DND-41 (cell line): ENCODE results near the gene ZBTB6.

Experiments
- ATAC-seq: fragments of 200-7000 bp; cut with Tn5 transposase; 3 replicates; pipeline ENCODE4 v1.9.1; 2021; ENCODE audit warnings: low read depth; ENCODE audit not compliant: insufficient read depth
- DNase-seq: peaks from one replicate; pipeline ENCODE4 v3.0.0-alpha.2; 2020
- H2AFZ ChIP-seq: 2 replicates; pipeline ENCODE4 v1.6.0; 2012; ENCODE audit warnings: low read depth, low read length
- H3K27ac ChIP-seq: 2 replicates; pipeline ENCODE4 v1.5.1; 2012; ENCODE audit warnings: low read length, inconsistent platforms
- H3K27me3 ChIP-seq: fragments of 200-600 bp; sonication (generic); 2 replicates; pipeline ENCODE4 v1.6.0; 2012; ENCODE audit warnings: low read length, mild to moderate bottlenecking, inconsistent platforms; ENCODE audit not compliant: insufficient read depth, poor library complexity
- H3K36me3 ChIP-seq: 2 replicates; pipeline ENCODE4 v1.5.1; 2012; ENCODE audit warnings: low read length, inconsistent platforms; ENCODE audit not compliant: insufficient read depth
- H3K4me1 ChIP-seq: 2 replicates; pipeline ENCODE4 v1.5.1; 2012; ENCODE audit warnings: mild to moderate bottlenecking, low read length; ENCODE audit not compliant: insufficient read depth
- H3K4me2 ChIP-seq: 2 replicates; pipeline ENCODE4 v1.6.0; 2012; ENCODE audit warnings: mild to moderate bottlenecking, moderate library complexity, low read length, inconsistent platforms; ENCODE audit not compliant: insufficient read depth
- H3K4me3 ChIP-seq, 2 experiments: fragments of 200-600 bp in 1 of 2; shearing (Covaris generic) in 1 of 2; 2 replicates each; pipeline ENCODE4 v1.5.1; 2012 to 2016; ENCODE audit warnings: inconsistent platforms in 2 of 2, low read length in 2 of 2, mild to moderate bottlenecking in 2 of 2, low read depth in 1 of 2, moderate library complexity in 1 of 2
- H3K79me2 ChIP-seq: 2 replicates; pipeline ENCODE4 v1.6.0; 2012; ENCODE audit warnings: low read length, inconsistent platforms; ENCODE audit not compliant: insufficient read depth
- H3K9ac ChIP-seq: 2 replicates; pipeline ENCODE4 v1.6.0; 2012; ENCODE audit warnings: low read depth, mild to moderate bottlenecking, inconsistent platforms, low read length, moderate library complexity
- H3K9me3 ChIP-seq: 2 replicates; pipeline ENCODE4 v1.5.1; 2012; ENCODE audit warnings: low read length, moderate library complexity, mild to moderate bottlenecking, inconsistent platforms; ENCODE audit not compliant: insufficient read depth, severe bottlenecking
- H4K20me1 ChIP-seq: 2 replicates; pipeline ENCODE4 v1.6.0; 2012; ENCODE audit warnings: low read length; ENCODE audit not compliant: insufficient read depth
- EZH2 ChIP-seq: IDR thresholded peaks from 3 replicates; pipeline ENCODE4 v1.6.1; 2012; ENCODE audit warnings: borderline replicate concordance, low read depth, mild to moderate bottlenecking, moderate library complexity, low read length, inconsistent platforms; ENCODE audit not compliant: severe bottlenecking
- TF ChIP-seq, protein P1 (sequence below): IDR thresholded peaks from 2 replicates; pipeline ENCODE4 v1.5.1; 2012; ENCODE audit warnings: borderline replicate concordance, low read length, moderate library complexity, mild to moderate bottlenecking; ENCODE audit not compliant: poor library complexity, severe bottlenecking; ENCODE audit errors: extremely low read depth

ZBTB6 gene

DNA sequence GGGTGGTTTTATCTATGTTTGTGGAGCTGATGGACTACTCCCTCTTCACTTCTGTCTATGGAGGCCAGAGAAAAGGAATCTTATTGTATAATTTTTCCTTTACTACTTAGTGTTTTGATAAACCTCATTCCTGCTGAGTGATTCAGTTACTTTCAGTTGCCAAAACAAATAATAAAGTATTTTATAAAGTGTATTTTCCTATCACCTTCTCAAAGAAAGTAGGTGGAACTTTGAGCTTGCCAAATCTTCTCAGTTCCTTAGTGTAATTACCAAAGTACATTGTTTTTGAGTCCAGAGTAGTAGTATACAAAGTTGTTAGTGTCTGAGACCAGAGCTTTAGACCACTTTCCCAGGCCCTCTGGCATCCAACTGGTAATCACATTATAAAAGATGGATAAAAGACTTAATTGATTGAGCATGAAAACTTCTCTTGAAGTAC is 41.1 kb upstream of the ZBTB6 start:
- no peak overlapping the region for H3K4me2 ChIP-seq

DNA sequence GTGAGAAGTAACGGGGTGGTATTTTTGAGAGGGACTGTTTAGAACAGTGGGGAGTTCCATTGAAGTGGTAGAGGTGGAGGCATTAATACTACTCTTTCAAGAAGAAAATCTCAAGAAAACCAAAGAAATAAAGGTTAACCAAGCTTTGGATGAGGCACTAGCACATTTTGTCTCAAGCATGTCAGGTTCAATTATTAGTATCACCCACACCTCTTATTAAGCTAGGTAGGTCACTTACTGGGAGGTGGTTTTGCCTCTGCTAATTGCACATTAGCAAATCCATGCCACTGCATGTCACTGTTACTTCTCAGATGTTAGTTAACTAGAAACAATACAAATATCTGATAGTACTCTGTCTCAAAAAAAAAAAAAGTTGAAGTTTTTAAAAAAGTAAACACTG is 37.9 kb upstream of the ZBTB6 start:
- DNase-seq (no peak), ATAC-seq (no peak)
- H3K36me3 ChIP-seq = no peaks in the 10 kb centered on the region
- H3K9ac ChIP-seq = no peak overlapping the region
- H3K79me2 ChIP-seq = peaks cover 88% of the 10 kb centered on the region
- H3K4me1 ChIP-seq = no peaks in the 10 kb centered on the region
- no peak overlapping the region for H3K4me2 ChIP-seq
- peaks cover 8% of the 10 kb centered on the region; the same call in 1 of the 2 replicates for H4K20me1 ChIP-seq
- H2AFZ ChIP-seq = no peak overlapping the region
- H3K27ac ChIP-seq = no peak overlapping the region
- no peaks in the 10 kb centered on the region for H3K9me3 ChIP-seq
- TF ChIP-seq, protein P1, sequence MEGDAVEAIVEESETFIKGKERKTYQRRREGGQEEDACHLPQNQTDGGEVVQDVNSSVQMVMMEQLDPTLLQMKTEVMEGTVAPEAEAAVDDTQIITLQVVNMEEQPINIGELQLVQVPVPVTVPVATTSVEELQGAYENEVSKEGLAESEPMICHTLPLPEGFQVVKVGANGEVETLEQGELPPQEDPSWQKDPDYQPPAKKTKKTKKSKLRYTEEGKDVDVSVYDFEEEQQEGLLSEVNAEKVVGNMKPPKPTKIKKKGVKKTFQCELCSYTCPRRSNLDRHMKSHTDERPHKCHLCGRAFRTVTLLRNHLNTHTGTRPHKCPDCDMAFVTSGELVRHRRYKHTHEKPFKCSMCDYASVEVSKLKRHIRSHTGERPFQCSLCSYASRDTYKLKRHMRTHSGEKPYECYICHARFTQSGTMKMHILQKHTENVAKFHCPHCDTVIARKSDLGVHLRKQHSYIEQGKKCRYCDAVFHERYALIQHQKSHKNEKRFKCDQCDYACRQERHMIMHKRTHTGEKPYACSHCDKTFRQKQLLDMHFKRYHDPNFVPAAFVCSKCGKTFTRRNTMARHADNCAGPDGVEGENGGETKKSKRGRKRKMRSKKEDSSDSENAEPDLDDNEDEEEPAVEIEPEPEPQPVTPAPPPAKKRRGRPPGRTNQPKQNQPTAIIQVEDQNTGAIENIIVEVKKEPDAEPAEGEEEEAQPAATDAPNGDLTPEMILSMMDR = no peak
- no peak for TF ChIP-seq EZH2
- no peak overlapping the region for H3K4me3 ChIP-seq
- no peaks in the 10 kb centered on the region for H3K27me3 ChIP-seq

More for the DNA sequence above, 41.1 kb upstream of the ZBTB6 start:
- Histone ChIP-seq H3K79me2 (peaks cover 60% of the 10 kb centered on the region), H2AFZ (no peak overlapping the region), H4K20me1 (no peaks in the 10 kb centered on the region; the same call in 1 of the 2 replicates), H3K9ac (no peak overlapping the region), H3K4me1 (no peaks in the 10 kb centered on the region), H3K9me3 (no peaks in the 10 kb centered on the region), H3K27me3 (no peaks in the 10 kb centered on the region), H3K27ac (no peak overlapping the region), H3K4me3 (no peak overlapping the region), H3K36me3 (no peaks in the 10 kb centered on the region)
- TF ChIP-seq, protein P1 = no peak
- no peak for TF ChIP-seq EZH2
- ATAC-seq (no peak), DNase-seq (no peak)

GRCh38 chr9:122950263-122950662 is 37.1 kb upstream of the ZBTB6 start:
- DNase-seq = no peak
- peaks cover 8% of the 10 kb centered on the region; the same call in 1 of the 2 replicates for H4K20me1 ChIP-seq
- H3K9ac ChIP-seq = no peak overlapping the region
- no peak overlapping the region for H3K4me3 ChIP-seq
- H3K79me2 ChIP-seq = peaks cover 88% of the 10 kb centered on the region
- H2AFZ ChIP-seq = no peak overlapping the region
- no peaks in the 10 kb centered on the region for H3K9me3 ChIP-seq
- H3K27ac ChIP-seq = no peak overlapping the region
- peaks cover 3% of the 10 kb centered on the region; the same call in 1 of the 2 replicates for H3K4me1 ChIP-seq
- no peak overlapping the region for H3K4me2 ChIP-seq
- ATAC-seq = no peak
- no peaks in the 10 kb centered on the region for H3K36me3 ChIP-seq
- TF ChIP-seq, protein P1 = no peak
- no peaks in the 10 kb centered on the region for H3K27me3 ChIP-seq

DNA sequence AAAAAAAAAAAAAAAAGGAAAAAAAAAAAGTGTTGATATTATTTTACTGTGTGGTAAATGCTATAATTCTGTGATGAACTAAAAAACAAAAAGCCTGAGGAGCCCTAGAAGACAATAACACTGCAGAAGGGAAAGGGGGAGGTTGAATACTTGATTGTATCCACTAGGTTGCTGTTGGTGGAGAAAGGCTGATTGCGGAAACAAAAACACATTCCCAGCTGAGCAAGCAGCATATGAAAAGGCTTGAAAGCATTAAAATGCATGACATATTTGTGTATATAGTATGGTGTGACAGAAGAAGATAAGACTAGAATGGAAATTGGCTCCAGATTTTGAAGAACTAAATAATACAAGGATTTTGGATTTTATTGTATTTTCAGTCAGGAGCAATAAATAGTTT is 36.6 kb upstream of the ZBTB6 start:
- Histone ChIP-seq H4K20me1 (peaks cover 8% of the 10 kb centered on the region; the same call in 1 of the 2 replicates), H3K27ac (no peak overlapping the region), H3K4me1 (peaks cover 6% of the 10 kb centered on the region; the same call in 1 of the 2 replicates), H3K79me2 (peaks cover 88% of the 10 kb centered on the region), H3K27me3 (no peaks in the 10 kb centered on the region), H3K9ac (no peak overlapping the region), H3K36me3 (no peaks in the 10 kb centered on the region), H2AFZ (no peak overlapping the region), H3K4me3 (no peak overlapping the region), H3K4me2 (no peak overlapping the region), H3K9me3 (no peaks in the 10 kb centered on the region)
- TF ChIP-seq EZH2 = no peak
- TF ChIP-seq, protein P1 = no peak
- ATAC-seq (no peak), DNase-seq (no peak)
